DND-41 (cell line): ENCODE results near the gene WDHD1.

Experiments used
- ATAC-seq: fragments of 200-7000 bp; cut with Tn5 transposase; 3 replicates; pipeline ENCODE4 v1.9.1; 2021; ENCODE audit warnings: low read depth; ENCODE audit not compliant: insufficient read depth
- DNase-seq: peaks from one replicate; pipeline ENCODE4 v3.0.0-alpha.2; 2020
- H2AFZ ChIP-seq: 2 replicates; pipeline ENCODE4 v1.6.0; 2012; ENCODE audit warnings: low read depth, low read length
- H3K27ac ChIP-seq: 2 replicates; pipeline ENCODE4 v1.5.1; 2012; ENCODE audit warnings: low read length, inconsistent platforms
- H3K27me3 ChIP-seq: fragments of 200-600 bp; sonication (generic); 2 replicates; pipeline ENCODE4 v1.6.0; 2012; ENCODE audit warnings: low read length, mild to moderate bottlenecking, inconsistent platforms; ENCODE audit not compliant: insufficient read depth, poor library complexity
- H3K36me3 ChIP-seq: 2 replicates; pipeline ENCODE4 v1.5.1; 2012; ENCODE audit warnings: low read length, inconsistent platforms; ENCODE audit not compliant: insufficient read depth
- H3K4me1 ChIP-seq: 2 replicates; pipeline ENCODE4 v1.5.1; 2012; ENCODE audit warnings: mild to moderate bottlenecking, low read length; ENCODE audit not compliant: insufficient read depth
- H3K4me2 ChIP-seq: 2 replicates; pipeline ENCODE4 v1.6.0; 2012; ENCODE audit warnings: mild to moderate bottlenecking, moderate library complexity, low read length, inconsistent platforms; ENCODE audit not compliant: insufficient read depth
- H3K4me3 ChIP-seq, 2 experiments: fragments of 200-600 bp in 1 of 2; shearing (Covaris generic) in 1 of 2; 2 replicates each; pipeline ENCODE4 v1.5.1; 2012 to 2016; ENCODE audit warnings: inconsistent platforms in 2 of 2, low read length in 2 of 2, mild to moderate bottlenecking in 2 of 2, low read depth in 1 of 2, moderate library complexity in 1 of 2
- H3K79me2 ChIP-seq: 2 replicates; pipeline ENCODE4 v1.6.0; 2012; ENCODE audit warnings: low read length, inconsistent platforms; ENCODE audit not compliant: insufficient read depth
- H3K9ac ChIP-seq: 2 replicates; pipeline ENCODE4 v1.6.0; 2012; ENCODE audit warnings: low read depth, mild to moderate bottlenecking, inconsistent platforms, low read length, moderate library complexity
- H3K9me3 ChIP-seq: 2 replicates; pipeline ENCODE4 v1.5.1; 2012; ENCODE audit warnings: low read length, moderate library complexity, mild to moderate bottlenecking, inconsistent platforms; ENCODE audit not compliant: insufficient read depth, severe bottlenecking
- H4K20me1 ChIP-seq: 2 replicates; pipeline ENCODE4 v1.6.0; 2012; ENCODE audit warnings: low read length; ENCODE audit not compliant: insufficient read depth
- EZH2 ChIP-seq: IDR thresholded peaks from 3 replicates; pipeline ENCODE4 v1.6.1; 2012; ENCODE audit warnings: borderline replicate concordance, low read depth, mild to moderate bottlenecking, moderate library complexity, low read length, inconsistent platforms; ENCODE audit not compliant: severe bottlenecking
- TF ChIP-seq, protein P1 (sequence below): IDR thresholded peaks from 2 replicates; pipeline ENCODE4 v1.5.1; 2012; ENCODE audit warnings: borderline replicate concordance, low read length, moderate library complexity, mild to moderate bottlenecking; ENCODE audit not compliant: poor library complexity, severe bottlenecking; ENCODE audit errors: extremely low read depth

The WDHD1 gene

GRCh38 chr14:55053018-55053417 lies 26.1 kb upstream of the WDHD1 start:
- Histone ChIP-seq H3K9ac (peak overlapping the region; percentile 98), H3K4me1 (peaks cover 44% of the 10 kb centered on the region), H3K4me3 (peak overlapping the region; percentile 83 to 95; a peak in 3 of 4 replicates), H3K36me3 (peaks cover 31% of the 10 kb centered on the region), H4K20me1 (peaks cover 54% of the 10 kb centered on the region), H3K9me3 (no peaks in the 10 kb centered on the region), H3K27me3 (no peaks in the 10 kb centered on the region), H3K4me2 (peak overlapping the region; percentile 89), H3K79me2 (peaks cover 65% of the 10 kb centered on the region), H2AFZ (no peak overlapping the region), H3K27ac (peak overlapping the region; percentile 97; the same call in 1 of the 2 replicates)
- ATAC-seq: no peak
- TF ChIP-seq, protein P1, sequence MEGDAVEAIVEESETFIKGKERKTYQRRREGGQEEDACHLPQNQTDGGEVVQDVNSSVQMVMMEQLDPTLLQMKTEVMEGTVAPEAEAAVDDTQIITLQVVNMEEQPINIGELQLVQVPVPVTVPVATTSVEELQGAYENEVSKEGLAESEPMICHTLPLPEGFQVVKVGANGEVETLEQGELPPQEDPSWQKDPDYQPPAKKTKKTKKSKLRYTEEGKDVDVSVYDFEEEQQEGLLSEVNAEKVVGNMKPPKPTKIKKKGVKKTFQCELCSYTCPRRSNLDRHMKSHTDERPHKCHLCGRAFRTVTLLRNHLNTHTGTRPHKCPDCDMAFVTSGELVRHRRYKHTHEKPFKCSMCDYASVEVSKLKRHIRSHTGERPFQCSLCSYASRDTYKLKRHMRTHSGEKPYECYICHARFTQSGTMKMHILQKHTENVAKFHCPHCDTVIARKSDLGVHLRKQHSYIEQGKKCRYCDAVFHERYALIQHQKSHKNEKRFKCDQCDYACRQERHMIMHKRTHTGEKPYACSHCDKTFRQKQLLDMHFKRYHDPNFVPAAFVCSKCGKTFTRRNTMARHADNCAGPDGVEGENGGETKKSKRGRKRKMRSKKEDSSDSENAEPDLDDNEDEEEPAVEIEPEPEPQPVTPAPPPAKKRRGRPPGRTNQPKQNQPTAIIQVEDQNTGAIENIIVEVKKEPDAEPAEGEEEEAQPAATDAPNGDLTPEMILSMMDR: no peak
- TF ChIP-seq EZH2: no peak
- DNase-seq: no peak

GRCh38 chr14:55052269-55052930 lies 25.5 kb upstream of the WDHD1 start:
- Histone ChIP-seq H3K4me1 (peaks cover 44% of the 10 kb centered on the region), H4K20me1 (peaks cover 50% of the 10 kb centered on the region), H3K79me2 (peaks cover 59% of the 10 kb centered on the region), H3K9ac (peak overlapping the region; percentile 98), H3K9me3 (no peaks in the 10 kb centered on the region), H3K36me3 (peaks cover 26% of the 10 kb centered on the region), H3K4me3 (peak overlapping the region; percentile 83 to 95), H3K27ac (peak overlapping the region; percentile 97), H3K4me2 (peak overlapping the region; percentile 89), H3K27me3 (no peaks in the 10 kb centered on the region), H2AFZ (peak overlapping the region; percentile 98; the same call in 1 of the 2 replicates)
- DNase-seq: no peak
- TF ChIP-seq, protein P1: no peak
- no peak for TF ChIP-seq EZH2
- ATAC-seq: no peak

- TF ChIP-seq EZH2: no peak
- TF ChIP-seq, protein P1: peak; percentile 99
- Histone ChIP-seq H3K4me2 (peak within 1 kb of the TSS; percentile 89), H3K27ac (peak within 1 kb of the TSS; percentile 97), H3K4me1 (peaks cover 44% of the 10 kb centered on the region), H3K36me3 (peaks cover 21% of the 10 kb centered on the region), H3K4me3 (peak within 1 kb of the TSS; percentile 83 to 95), H4K20me1 (peaks cover 42% of the 10 kb centered on the region), H3K27me3 (no peaks in the 10 kb centered on the region), H3K9ac (peak within 1 kb of the TSS; percentile 98), H2AFZ (peak within 1 kb of the TSS; percentile 98), H3K9me3 (no peaks in the 10 kb centered on the region), H3K79me2 (peaks cover 52% of the 10 kb centered on the region)
- peak; percentile 93 for DNase-seq
- peak; percentile 91 for ATAC-seq
These were observed 24.7 kb upstream of the WDHD1 start, which contains the start of gene MAPK1IP1L for GRCh38 chr14:55051423-55052268. TSS of gene MAPK1IP1L (plus strand) at chr14:55051647. CDS start at chr14:55061684, 10,037 bp downstream.
